ENCODE results near the gene AGPAT3.
A peak's percentile ranks its signal among the peaks of the same experiment; 100 is the strongest.

AGPAT3 gene

DNA sequence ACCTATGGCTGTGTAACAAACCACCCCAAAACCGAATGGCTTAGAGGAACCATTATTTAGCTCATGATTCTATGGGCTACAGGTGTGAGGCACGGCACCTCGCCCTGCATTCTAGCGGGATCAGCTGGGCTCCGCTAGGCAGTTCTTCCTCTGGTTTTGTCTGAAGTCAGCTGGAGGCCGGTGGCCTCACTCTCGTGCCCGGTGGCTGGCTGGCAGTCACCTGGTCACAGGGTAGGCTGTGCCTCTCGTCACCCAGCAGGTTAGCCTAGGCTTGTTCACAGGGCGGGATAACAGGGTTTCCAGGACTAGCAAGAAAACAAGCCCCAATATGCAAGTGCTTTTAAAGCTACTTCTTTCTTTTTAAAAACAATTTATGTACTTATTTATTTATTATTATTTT is 16.3 kb upstream of the AGPAT3 start:
- Mint-ChIP-seq H3K9me3 (peaks cover 13% of the 10 kb centered on the region), H3K27ac (no peak overlapping the region), H3K36me3 (ENCODE audit: low read depth) (peaks cover 4% of the 10 kb centered on the region), H3K4me1 (no peaks in the 10 kb centered on the region), H3K27me3 (ENCODE audit: low read depth, poor library complexity) (peaks cover 18% of the 10 kb centered on the region), H3K4me3 (no peak overlapping the region)
- no peak for DNase-seq
- TF ChIP-seq, protein P1, sequence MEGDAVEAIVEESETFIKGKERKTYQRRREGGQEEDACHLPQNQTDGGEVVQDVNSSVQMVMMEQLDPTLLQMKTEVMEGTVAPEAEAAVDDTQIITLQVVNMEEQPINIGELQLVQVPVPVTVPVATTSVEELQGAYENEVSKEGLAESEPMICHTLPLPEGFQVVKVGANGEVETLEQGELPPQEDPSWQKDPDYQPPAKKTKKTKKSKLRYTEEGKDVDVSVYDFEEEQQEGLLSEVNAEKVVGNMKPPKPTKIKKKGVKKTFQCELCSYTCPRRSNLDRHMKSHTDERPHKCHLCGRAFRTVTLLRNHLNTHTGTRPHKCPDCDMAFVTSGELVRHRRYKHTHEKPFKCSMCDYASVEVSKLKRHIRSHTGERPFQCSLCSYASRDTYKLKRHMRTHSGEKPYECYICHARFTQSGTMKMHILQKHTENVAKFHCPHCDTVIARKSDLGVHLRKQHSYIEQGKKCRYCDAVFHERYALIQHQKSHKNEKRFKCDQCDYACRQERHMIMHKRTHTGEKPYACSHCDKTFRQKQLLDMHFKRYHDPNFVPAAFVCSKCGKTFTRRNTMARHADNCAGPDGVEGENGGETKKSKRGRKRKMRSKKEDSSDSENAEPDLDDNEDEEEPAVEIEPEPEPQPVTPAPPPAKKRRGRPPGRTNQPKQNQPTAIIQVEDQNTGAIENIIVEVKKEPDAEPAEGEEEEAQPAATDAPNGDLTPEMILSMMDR (IDR thresholded peaks at IDR 0.05), result no peak

DNA sequence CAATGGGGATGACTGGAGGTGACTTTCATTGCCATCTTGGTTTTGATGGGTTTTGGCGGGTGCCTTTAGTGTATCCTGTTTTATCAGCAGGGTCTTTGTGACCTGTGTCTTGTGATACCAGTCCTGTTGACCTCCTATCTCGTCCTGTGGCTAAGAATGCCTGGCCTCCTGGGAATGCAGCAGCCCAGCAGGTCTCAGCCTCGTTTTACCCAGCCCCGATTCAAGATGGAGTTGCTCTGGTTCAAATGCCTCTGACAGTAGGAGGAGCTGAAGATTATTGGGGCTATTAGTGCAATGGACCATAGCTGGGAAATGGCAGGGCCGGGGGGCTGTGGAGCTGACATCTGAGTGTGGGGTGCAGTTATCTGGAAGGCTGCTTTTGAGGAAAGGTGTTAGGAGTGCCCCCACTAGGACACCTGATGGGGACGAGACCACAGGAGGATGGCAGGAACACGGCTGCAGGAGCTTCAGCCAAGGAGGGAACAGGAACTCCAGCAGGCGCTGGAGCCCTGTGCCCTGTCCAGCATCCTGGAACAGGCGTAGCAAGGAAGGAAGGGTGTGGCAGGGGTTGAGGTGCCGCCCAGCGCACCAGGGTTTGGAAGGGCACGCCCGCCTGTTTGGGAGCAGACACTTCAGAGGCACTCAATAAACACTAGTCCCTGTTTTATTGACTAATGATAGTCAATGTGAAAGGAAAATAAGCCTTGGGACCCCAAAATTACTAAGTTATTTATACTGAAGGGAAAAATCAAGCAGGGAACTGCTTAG is 15.3 kb upstream of the AGPAT3 start:
- Mint-ChIP-seq H3K36me3 (ENCODE audit: low read depth) (peaks cover 5% of the 10 kb centered on the region), H3K27ac (no peak overlapping the region)
- no peak for DNase-seq

DNA sequence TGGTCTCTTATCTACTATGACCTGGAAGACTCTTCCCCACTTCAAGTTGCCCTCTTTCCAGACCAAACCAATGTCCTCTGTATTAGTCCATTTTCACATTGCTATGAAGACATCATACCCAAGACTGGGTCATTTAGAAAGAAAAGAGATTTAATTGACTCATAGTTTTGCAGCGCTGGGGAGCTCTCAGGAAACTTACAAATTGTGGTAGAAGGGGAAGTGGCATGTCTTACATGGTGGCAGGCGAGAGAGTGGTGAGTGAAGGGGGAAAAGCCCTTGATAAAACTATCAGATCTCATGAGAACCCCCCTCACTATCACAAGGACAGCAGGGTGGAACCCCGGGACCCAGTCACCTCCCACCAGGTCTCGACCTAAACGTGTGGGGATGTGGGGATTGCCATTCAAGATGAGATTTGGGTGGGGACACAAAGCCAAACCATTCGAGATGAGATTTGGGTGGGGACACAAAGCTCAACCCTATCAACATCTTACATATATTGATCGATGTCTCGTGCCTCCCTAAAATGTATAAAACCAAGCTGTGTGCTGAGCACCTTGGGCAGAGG is 14.2 kb upstream of the AGPAT3 start:
- Mint-ChIP-seq H3K27me3 (ENCODE audit: low read depth, poor library complexity) (peaks cover 23% of the 10 kb centered on the region), H3K9me3 (peaks cover 16% of the 10 kb centered on the region), H3K4me1 (peaks cover 11% of the 10 kb centered on the region), H3K36me3 (ENCODE audit: low read depth) (peaks cover 5% of the 10 kb centered on the region), H3K4me3 (no peak overlapping the region), H3K27ac (no peak overlapping the region)
- TF ChIP-seq, protein P1 (IDR thresholded peaks at IDR 0.05), result no peak
- no peak for DNase-seq

More for the DNA sequence above, 15.3 kb upstream of the AGPAT3 start:
- H3K27me3 Mint-ChIP-seq (ENCODE audit: low read depth, poor library complexity), result peaks cover 23% of the 10 kb centered on the region
- H3K9me3 Mint-ChIP-seq, result peaks cover 16% of the 10 kb centered on the region
- H3K4me3 Mint-ChIP-seq, result no peak overlapping the region
- TF ChIP-seq, protein P1 (IDR thresholded peaks at IDR 0.05), result no peak
- H3K4me1 Mint-ChIP-seq, result peaks cover 2% of the 10 kb centered on the region

DNA sequence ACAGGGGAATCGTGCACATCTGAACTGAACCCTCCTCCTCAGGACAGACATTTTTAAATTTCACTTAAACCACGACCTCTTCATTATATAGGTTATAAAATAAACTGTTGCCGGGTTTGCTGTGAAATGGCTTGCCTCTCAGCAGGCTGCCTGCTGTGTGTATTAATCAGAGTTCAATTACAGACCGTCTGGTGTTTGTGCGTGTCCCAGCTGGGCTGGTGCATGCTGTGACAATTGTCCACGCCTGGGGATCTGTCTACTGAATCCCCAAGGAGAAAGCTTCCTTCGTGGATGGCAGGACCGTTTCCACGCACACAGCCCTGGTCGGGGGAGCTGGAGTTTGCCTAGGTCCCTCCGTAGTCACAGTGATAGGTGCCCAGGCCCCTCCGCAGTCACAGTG is 13.4 kb upstream of the AGPAT3 start:
- TF ChIP-seq, protein P1 (IDR thresholded peaks at IDR 0.05), result no peak
- no peak for DNase-seq
- Mint-ChIP-seq H3K4me3 (no peak overlapping the region), H3K9me3 (peaks cover 16% of the 10 kb centered on the region), H3K4me1 (peaks cover 14% of the 10 kb centered on the region), H3K27ac (peak overlapping the region; percentile 74), H3K36me3 (ENCODE audit: low read depth) (peaks cover 5% of the 10 kb centered on the region), H3K27me3 (ENCODE audit: low read depth, poor library complexity) (peaks cover 23% of the 10 kb centered on the region)

DNA sequence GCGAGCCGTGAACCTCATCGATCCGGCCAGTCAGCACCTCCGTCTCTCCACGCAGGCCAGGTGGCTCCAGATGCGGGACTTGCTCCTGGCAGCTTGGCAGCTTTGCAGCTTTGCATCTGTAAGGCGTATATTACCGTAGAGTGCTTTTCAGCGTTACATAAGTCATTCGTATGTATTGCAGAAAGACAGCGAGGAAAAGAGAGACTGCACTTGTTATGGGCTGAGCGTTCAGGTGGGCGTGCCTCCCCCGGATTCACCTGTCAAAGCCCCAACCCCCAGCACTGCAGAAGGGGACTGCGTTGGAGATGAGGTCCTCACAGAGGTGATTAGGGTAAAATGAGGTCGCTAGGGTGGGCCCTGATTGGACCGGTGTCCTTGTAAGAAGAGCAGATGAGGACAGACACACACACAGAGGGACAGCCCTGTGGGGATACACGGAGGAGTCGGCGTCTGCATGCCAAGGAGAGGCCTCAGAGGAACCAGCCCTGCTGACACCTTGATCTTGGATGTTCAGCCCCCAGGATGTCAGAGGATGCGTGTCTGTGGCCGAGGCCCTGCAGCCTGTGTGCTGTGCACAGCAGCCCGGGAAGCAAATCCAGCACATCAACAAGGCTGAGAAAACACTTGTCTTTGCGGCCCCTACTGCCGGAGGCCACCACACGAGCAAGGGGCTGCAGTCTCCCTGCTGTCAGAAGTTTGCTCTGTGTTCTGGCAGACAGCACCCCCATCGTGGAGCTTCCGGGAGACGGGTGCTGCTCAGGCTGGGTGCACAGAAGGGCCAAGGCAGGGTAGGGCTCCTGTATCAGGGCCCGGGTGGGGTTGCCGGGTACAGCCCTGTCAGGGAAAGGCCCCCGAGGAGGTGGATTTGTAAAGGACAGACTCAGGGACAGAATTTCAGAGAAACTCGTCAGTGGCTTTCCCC is 10.9 kb upstream of the AGPAT3 start:
- Mint-ChIP-seq H3K27me3 (ENCODE audit: low read depth, poor library complexity) (peaks cover 20% of the 10 kb centered on the region), H3K9me3 (peaks cover 16% of the 10 kb centered on the region), H3K36me3 (ENCODE audit: low read depth) (peaks cover 5% of the 10 kb centered on the region), H3K4me3 (no peak overlapping the region), H3K27ac (no peak overlapping the region), H3K4me1 (peaks cover 14% of the 10 kb centered on the region)
- TF ChIP-seq, protein P1 (IDR thresholded peaks at IDR 0.05), result no peak
- DNase-seq, result no peak
